ENCODE measurements around the gene HOXD4. TPM values are rescaled to one million over a fixed set of nuclear protein-coding genes. Genes with fewer than 3 reads are reported as not detected.

HOXD4 gene
- total RNA-seq, 1 experiment from 2014 or later, result 1.4 TPM

DNA sequence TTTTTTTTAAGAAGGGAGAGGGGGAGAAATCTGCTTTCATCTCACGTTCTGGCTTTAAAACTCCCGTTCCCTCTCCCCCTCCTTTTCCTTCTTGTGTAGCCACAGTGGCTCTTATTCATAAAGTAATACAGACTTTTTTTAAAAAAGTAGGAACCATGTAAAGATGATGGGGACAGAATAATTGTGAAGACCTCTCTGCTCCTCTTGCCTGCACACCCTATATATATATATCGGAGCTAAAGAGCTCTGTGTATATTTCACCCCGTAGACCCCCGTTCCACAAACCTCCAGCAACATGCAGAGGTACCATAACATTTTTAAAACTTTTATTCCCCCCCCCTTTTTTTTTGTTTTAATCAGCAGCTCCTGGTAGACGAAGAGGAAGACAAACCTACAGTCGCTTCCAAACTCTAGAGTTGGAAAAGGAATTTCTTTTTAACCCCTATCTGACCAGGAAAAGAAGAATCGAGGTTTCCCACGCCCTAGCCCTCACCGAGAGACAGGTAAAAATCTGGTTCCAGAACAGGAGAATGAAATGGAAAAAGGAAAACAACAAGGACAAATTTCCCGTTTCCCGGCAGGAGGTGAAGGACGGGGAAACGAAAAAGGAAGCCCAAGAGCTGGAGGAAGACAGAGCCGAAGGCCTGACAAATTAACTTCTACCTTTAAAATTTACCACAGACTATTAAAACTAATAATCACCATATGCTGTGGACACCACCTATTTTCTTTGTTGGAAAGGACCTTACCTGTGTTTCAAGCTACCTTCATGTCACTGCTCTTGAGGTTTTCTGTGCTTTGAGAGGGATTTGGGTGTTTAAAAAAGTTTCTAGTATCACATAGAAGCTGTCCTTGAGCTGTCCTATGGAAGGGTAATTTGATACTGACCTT, 20.1 kb upstream of the HOXD4 start:
- no peak for ATAC-seq
- DNase-seq (ENCODE audit: low read depth, low spot score), result no peak
- Histone ChIP-seq H3K36me3 (ENCODE audit: control insufficient read depth, insufficient read depth, low read length) (no peaks in the 10 kb centered on the region), H3K27ac (ENCODE audit: low read length) (no peak overlapping the region), H3K9me3 (ENCODE audit: control insufficient read depth, insufficient read depth, low read depth, low read length) (no peaks in the 10 kb centered on the region), H3K27me3 (ENCODE audit: control insufficient read depth, insufficient read depth, low read length) (no peaks in the 10 kb centered on the region), H3K4me3 (ENCODE audit: low read depth in 2 of 2, low read length in 2 of 2) (peak overlapping the region in 1 of 2 experiments; percentile 31; a peak in 1 of 4 replicates), H3K4me1 (ENCODE audit: control insufficient read depth, insufficient read depth, low read length) (peaks cover 21% of the 10 kb centered on the region)
- BruUV-seq (replicated peaks), result no TSS peak
- intact Hi-C loops (cut with micrococcal nuclease; ENCODE audit: unreplicated experiment), result no loop called here
- ChIA-PET POLR2A (no interaction called here), CTCF (interaction anchor here (1.7 kb wide), 1 partner anchor 324 kb away, joined by 18 read pairs; no protein-coding TSS in a partner anchor)
- TF ChIP-seq, protein P1, sequence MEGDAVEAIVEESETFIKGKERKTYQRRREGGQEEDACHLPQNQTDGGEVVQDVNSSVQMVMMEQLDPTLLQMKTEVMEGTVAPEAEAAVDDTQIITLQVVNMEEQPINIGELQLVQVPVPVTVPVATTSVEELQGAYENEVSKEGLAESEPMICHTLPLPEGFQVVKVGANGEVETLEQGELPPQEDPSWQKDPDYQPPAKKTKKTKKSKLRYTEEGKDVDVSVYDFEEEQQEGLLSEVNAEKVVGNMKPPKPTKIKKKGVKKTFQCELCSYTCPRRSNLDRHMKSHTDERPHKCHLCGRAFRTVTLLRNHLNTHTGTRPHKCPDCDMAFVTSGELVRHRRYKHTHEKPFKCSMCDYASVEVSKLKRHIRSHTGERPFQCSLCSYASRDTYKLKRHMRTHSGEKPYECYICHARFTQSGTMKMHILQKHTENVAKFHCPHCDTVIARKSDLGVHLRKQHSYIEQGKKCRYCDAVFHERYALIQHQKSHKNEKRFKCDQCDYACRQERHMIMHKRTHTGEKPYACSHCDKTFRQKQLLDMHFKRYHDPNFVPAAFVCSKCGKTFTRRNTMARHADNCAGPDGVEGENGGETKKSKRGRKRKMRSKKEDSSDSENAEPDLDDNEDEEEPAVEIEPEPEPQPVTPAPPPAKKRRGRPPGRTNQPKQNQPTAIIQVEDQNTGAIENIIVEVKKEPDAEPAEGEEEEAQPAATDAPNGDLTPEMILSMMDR (IDR thresholded peaks at IDR 0.05), result no peak
- TF ChIP-seq SIN3A (IDR thresholded peaks at IDR 0.05; ENCODE audit: borderline replicate concordance, insufficient read depth, low read depth, low read length), result no peak
- TF ChIP-seq TCF7L2 (IDR thresholded peaks at IDR 0.05; ENCODE audit: low read depth, low read length), result no peak
- TF ChIP-seq, protein P2, sequence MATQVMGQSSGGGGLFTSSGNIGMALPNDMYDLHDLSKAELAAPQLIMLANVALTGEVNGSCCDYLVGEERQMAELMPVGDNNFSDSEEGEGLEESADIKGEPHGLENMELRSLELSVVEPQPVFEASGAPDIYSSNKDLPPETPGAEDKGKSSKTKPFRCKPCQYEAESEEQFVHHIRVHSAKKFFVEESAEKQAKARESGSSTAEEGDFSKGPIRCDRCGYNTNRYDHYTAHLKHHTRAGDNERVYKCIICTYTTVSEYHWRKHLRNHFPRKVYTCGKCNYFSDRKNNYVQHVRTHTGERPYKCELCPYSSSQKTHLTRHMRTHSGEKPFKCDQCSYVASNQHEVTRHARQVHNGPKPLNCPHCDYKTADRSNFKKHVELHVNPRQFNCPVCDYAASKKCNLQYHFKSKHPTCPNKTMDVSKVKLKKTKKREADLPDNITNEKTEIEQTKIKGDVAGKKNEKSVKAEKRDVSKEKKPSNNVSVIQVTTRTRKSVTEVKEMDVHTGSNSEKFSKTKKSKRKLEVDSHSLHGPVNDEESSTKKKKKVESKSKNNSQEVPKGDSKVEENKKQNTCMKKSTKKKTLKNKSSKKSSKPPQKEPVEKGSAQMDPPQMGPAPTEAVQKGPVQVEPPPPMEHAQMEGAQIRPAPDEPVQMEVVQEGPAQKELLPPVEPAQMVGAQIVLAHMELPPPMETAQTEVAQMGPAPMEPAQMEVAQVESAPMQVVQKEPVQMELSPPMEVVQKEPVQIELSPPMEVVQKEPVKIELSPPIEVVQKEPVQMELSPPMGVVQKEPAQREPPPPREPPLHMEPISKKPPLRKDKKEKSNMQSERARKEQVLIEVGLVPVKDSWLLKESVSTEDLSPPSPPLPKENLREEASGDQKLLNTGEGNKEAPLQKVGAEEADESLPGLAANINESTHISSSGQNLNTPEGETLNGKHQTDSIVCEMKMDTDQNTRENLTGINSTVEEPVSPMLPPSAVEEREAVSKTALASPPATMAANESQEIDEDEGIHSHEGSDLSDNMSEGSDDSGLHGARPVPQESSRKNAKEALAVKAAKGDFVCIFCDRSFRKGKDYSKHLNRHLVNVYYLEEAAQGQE (IDR thresholded peaks at IDR 0.05; ENCODE audit: insufficient read depth in 1 of 2, low read depth in 2 of 2, low read length in 1 of 2), result no peak
- no peak for TF ChIP-seq POLR2AphosphoS5 (IDR thresholded peaks at IDR 0.05; ENCODE audit: low read depth, low read length)
- in situ Hi-C loops (cut with HindIII; ENCODE audit: low pct_unique_long_range_greater_than_20kb, low sequenced_read_pairs), result no loop called here

GRCh38 chr2:176131848-176132158, 19.5 kb upstream of the HOXD4 start:
- Histone ChIP-seq H3K9me3 (ENCODE audit: control insufficient read depth, insufficient read depth, low read depth, low read length) (no peaks in the 10 kb centered on the region), H3K27ac (ENCODE audit: low read length) (peak overlapping the region; percentile 76), H3K27me3 (ENCODE audit: control insufficient read depth, insufficient read depth, low read length) (no peaks in the 10 kb centered on the region), H3K4me1 (ENCODE audit: control insufficient read depth, insufficient read depth, low read length) (peaks cover 20% of the 10 kb centered on the region), H3K36me3 (ENCODE audit: control insufficient read depth, insufficient read depth, low read length) (no peaks in the 10 kb centered on the region), H3K4me3 (ENCODE audit: low read depth in 2 of 2, low read length in 2 of 2) (peak overlapping the region; percentile 35 to 47; a peak in 3 of 4 replicates)
- BruUV-seq (replicated peaks), result no TSS peak
- in situ Hi-C loops (cut with HindIII; ENCODE audit: low pct_unique_long_range_greater_than_20kb, low sequenced_read_pairs) (no loop called here), intact Hi-C loops (cut with micrococcal nuclease; ENCODE audit: unreplicated experiment) (no loop called here)
- TF ChIP-seq, protein P1 (IDR thresholded peaks at IDR 0.05), result no peak
- TF ChIP-seq SIN3A (IDR thresholded peaks at IDR 0.05; ENCODE audit: borderline replicate concordance, insufficient read depth, low read depth, low read length) (no peak), TCF7L2 (IDR thresholded peaks at IDR 0.05; ENCODE audit: low read depth, low read length) (no peak), POLR2AphosphoS5 (IDR thresholded peaks at IDR 0.05; ENCODE audit: low read depth, low read length) (no peak)
- TF ChIP-seq, protein P2 (IDR thresholded peaks at IDR 0.05; ENCODE audit: insufficient read depth in 1 of 2, low read depth in 2 of 2, low read length in 1 of 2), result no peak
- no peak for ATAC-seq
- ChIA-PET POLR2A (no interaction called here), CTCF (interaction anchor here (1.7 kb wide), 1 partner anchor 323 kb away, joined by 18 read pairs; no protein-coding TSS in a partner anchor)
- DNase-seq (ENCODE audit: low read depth, low spot score), result no peak
